GM12873 (cell line): ENCODE measurements around the gene PRKAA2.

Source experiments
- TF ChIP-seq, protein P1 (sequence below): IDR thresholded peaks from 2 replicates; pipeline ENCODE4 v1.5.1; 2012; ENCODE audit warnings: low read depth, mild to moderate bottlenecking, moderate library complexity, low read length, control low read depth; ENCODE audit not compliant: insufficient read depth; ENCODE audit errors: missing control alignments

The PRKAA2 gene

DNA sequence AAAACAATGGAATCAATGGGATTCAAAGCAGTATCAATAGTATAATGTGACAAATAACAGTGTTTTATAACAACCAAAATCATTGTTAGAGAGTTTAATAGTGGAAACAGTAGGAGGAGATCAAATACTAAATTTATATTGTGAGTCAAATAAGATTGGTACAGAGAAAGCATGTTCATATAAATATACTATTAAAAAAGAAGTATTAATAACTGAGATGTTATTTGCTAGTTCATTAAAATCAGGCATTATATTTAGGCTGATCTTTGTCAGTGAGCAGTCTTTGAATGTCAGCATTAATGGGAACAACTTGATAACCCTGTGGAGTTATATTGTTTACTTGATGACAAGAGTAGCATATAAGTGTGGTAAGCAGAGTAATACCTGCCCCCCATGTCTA, 30.6 kb downstream of the PRKAA2 start:
- TF ChIP-seq, protein P1, sequence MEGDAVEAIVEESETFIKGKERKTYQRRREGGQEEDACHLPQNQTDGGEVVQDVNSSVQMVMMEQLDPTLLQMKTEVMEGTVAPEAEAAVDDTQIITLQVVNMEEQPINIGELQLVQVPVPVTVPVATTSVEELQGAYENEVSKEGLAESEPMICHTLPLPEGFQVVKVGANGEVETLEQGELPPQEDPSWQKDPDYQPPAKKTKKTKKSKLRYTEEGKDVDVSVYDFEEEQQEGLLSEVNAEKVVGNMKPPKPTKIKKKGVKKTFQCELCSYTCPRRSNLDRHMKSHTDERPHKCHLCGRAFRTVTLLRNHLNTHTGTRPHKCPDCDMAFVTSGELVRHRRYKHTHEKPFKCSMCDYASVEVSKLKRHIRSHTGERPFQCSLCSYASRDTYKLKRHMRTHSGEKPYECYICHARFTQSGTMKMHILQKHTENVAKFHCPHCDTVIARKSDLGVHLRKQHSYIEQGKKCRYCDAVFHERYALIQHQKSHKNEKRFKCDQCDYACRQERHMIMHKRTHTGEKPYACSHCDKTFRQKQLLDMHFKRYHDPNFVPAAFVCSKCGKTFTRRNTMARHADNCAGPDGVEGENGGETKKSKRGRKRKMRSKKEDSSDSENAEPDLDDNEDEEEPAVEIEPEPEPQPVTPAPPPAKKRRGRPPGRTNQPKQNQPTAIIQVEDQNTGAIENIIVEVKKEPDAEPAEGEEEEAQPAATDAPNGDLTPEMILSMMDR = no peak

DNA sequence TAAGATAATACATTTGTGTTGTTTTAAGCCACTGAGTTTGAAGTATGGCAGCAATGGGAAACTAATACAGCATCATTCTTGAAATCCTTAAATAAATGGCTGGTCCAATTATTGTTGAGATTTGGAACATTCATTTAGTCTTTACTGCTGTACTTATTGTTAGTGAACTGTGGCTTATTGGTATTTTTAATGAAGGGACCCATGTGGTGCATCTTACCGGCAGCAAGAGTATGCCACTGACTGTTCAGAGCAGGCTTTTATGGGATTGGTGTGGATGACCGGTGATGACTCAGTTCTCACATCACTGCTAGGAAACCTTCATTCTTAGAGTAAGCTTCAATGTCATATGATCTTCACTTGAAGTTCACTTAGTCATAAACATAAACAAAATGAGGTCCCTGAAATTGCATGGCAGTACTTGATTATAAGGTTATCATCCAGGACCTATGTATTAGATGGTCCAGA, 31.5 kb downstream of the PRKAA2 start:
- TF ChIP-seq, protein P1 = no peak

DNA sequence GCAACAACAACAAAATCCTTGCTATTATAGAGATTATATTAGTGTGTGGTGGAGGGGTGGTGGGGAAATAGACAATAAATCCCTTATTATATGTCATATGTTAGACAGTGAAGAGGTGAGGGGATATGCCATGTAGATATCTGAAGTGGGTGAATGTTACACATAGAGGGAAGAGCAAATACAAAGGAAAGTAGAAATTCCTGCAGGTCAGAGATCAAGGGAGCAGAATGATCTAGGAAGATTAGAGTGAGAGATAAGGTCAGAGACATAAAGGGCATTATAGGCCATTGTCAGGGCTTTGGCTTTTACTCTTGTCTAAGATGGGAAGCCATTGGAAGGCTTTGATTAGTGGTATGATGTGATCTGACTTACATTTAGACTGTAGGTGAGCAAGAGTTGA, 38.5 kb downstream of the PRKAA2 start:
- TF ChIP-seq, protein P1 = no peak

DNA sequence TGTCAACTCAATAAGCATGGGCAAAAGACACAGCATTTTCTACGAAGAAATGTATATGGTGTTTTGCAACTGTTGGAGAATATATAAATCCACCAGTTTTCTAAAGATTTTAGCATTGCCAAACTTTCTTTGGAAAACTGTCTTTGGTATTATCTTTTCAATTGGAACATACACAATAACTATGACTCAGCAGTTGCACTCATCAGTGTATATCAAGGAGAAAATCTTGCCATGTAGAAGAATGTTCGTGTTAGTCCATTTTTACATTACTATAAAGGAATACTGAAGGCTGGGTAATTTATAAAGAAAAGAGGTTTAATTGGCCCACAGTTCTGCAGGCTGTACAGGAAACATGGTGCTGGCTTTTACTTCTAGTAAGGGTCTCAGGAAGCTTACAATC, 41.1 kb downstream of the PRKAA2 start:
- TF ChIP-seq, protein P1 = no peak

DNA sequence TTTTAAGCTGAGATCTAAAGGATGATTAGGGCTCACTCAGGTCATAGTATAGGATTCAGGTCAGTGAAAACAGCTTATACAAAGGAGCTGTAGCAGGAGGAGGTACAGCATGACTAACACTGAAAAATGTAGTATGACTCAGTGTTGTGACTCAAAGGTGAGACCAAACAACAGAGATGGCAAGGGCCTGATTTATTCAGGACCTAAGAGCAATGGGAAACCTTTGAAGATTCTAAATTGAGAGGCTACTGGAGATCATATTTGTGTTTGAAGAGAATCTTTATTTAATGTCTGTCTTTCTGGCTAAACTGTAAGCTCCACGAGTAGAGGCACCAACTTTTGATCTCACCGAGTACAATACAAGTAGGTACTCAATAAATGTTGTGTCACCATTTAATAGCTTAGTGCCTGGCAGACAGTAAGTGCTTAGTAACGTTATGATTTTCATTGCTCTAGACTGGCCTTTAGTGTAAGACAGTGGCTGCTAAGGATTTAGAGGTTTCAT, 43.5 kb downstream of the PRKAA2 start:
- TF ChIP-seq, protein P1 = no peak

DNA sequence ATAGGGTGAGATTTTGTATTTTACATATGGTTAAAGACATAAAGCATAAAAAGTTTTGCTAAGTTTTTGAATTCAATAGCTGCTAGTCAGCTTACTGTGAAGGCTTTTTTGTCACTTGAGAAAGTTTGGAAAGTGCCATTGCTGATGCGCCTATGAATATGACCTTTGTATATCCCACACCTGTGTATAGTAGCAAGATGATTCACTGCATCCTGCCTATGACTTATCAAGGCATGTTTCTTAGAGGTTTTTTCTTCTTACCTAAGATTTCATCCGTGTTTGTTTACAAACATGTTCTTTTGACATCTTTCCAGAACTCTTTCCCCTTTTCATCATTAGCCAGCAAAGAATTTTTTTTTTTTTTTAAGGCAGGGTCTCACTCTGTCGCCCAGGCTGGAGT, 51.5 kb downstream of the PRKAA2 start:
- TF ChIP-seq, protein P1 = no peak

DNA sequence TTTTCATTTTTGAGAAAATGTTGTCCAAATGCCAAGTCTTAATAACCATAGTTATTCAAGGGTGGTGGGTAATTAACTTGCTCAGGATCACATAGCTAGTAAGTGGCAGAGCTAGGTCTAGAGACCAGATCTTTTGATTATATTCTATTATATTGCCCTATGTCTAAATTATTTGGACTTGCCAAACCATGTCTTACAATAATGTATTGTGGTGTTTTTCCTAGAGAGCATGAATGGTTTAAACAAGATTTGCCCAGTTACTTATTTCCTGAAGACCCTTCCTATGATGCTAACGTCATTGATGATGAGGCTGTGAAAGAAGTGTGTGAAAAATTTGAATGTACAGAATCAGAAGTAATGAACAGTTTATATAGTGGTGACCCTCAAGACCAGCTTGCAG, 58.6 kb downstream of the PRKAA2 start:
- TF ChIP-seq, protein P1 = no peak
